ENCODE results near the gene NPHP4. TPM values are rescaled to one million over a fixed set of nuclear protein-coding genes. Genes with fewer than 3 reads are reported as not detected.

NPHP4 gene
- total RNA-seq, 1 experiment from 2014 or later: 20.0 TPM

DNA sequence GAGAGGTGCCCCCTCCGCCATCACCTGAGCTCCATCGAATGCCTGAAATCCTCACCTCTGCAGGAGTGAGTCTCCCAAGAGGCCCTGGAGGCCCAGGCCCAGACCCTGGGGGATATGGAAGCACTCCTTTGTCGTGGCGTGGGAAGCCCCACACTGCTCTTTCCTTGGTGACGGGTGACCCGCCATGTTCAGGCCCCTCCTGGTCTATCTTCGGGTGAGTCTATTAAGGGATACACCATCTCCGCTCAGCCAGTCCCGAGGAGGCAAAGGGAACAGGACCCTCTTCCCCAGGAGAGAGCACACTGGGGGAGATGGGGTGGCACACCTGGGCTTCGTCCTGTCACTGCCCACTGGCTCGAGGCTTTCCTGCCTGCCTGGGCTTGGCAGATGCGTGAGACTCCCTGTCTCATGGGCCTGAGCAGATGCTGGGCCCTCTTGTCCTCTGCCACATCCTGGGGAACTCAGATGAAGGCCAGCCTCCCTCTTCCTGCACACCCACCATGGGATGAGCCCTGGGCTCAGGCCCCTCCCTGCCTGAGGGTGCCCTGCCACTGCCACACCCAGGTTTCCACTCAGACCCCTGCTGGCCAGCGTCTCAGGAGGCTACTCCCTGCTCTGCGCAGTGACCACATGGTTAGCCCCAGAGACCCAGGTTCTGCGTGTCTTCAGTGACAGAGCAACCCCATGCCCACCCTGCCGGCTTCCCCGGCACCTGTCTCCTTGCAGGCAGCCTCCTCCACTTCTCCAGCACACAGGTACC is 3.8 kb upstream of the NPHP4 start:
- no peak overlapping the region for H3K9ac ChIP-seq (ENCODE audit: low read length)
- POLR2A ChIA-PET: no interaction called here
- no peak overlapping the region for H3K4me2 ChIP-seq (ENCODE audit: low read length)
- H3K4me3 ChIP-seq (replicated peaks in 1 of 2; ENCODE audit: low read depth in 1 of 2, low read length in 2 of 2): no peak overlapping the region
- no peak for ATAC-seq
- no peaks in the 10 kb centered on the region for H3K36me3 ChIP-seq (ENCODE audit: control insufficient read depth in 1 of 2, insufficient read depth in 2 of 2, low read length in 2 of 2)
- CTCF ChIA-PET: no interaction called here
- H3K27me3 ChIP-seq (ENCODE audit: insufficient read depth, low read length): no peaks in the 10 kb centered on the region
- no peaks in the 10 kb centered on the region for H3K79me2 ChIP-seq (ENCODE audit: insufficient read depth, low read length)
- TF ChIP-seq YY1 (IDR thresholded peaks at IDR 0.05; ENCODE audit: extremely low read depth, insufficient replicate concordance, low read depth, low read length) (no peak), ZFX (IDR thresholded peaks at IDR 0.05) (no peak), POLR2A (IDR thresholded peaks at IDR 0.05; ENCODE audit: borderline replicate concordance, extremely low read depth, insufficient read depth, insufficient read length) (no peak), CBX3 (IDR thresholded peaks at IDR 0.05; ENCODE audit: low read depth) (no peak), SRF (IDR thresholded peaks at IDR 0.05; ENCODE audit: low read depth) (no peak), EGR1 (IDR thresholded peaks at IDR 0.05; ENCODE audit: low read depth) (no peak), EZH2 (IDR thresholded peaks at IDR 0.05) (no peak), SP1 (IDR thresholded peaks at IDR 0.05; ENCODE audit: low read depth) (no peak), TCF7L2 (IDR thresholded peaks at IDR 0.05; ENCODE audit: borderline replicate concordance, extremely low read depth, insufficient read depth, insufficient read length) (no peak), FOSL1 (IDR thresholded peaks at IDR 0.05; ENCODE audit: low read depth) (no peak), CTCF (IDR thresholded peaks at IDR 0.05 in 2 of 3, conservative IDR thresholded peaks at IDR 0.05 in 1 of 3; ENCODE audit: borderline replicate concordance in 1 of 3, insufficient read depth in 1 of 3, low read depth in 2 of 3, low read length in 2 of 3) (no peak), CEBPB (IDR thresholded peaks at IDR 0.05; ENCODE audit: low read depth) (no peak)
- no peak overlapping the region for H3K27ac ChIP-seq (ENCODE audit: low read depth, low read length)
- no peaks in the 10 kb centered on the region for H4K20me1 ChIP-seq (ENCODE audit: insufficient read depth)
- no peaks in the 10 kb centered on the region for H3K9me2 ChIP-seq (ENCODE audit: insufficient read depth)
- H3K4me1 ChIP-seq (ENCODE audit: control insufficient read depth in 1 of 2, insufficient read depth in 2 of 2, low read length in 2 of 2): peaks cover 11 to 17% of the 10 kb centered on the region in 2 experiments
- H3K9me3 ChIP-seq (ENCODE audit: control insufficient read depth in 1 of 2, insufficient read depth in 1 of 2, low read depth in 1 of 2, low read length in 2 of 2): no peaks in the 10 kb centered on the region
- RAD21 ChIA-PET (ENCODE audit: low non-redundant PET in 1 of 2, low total read pairs in 2 of 2, uncharacterized antibody in 2 of 2, unreplicated experiment in 2 of 2): no interaction called here
- DNase-seq (ENCODE audit: low read depth, low spot score): no peak
- BruUV-seq (replicated peaks): no TSS peak
- H2AFZ ChIP-seq (ENCODE audit: low read depth, low read length, poor library complexity, severe bottlenecking): no peak overlapping the region
- intact Hi-C loops (cut with micrococcal nuclease): no loop called here
